ENCODE measurements around the gene BRD1. TPM values are rescaled to one million over a fixed set of nuclear protein-coding genes. Genes with fewer than 3 reads are reported as not detected.
A peak's percentile ranks its signal among the peaks of the same experiment; 100 is the strongest.
"Not testable (repeated sequence)": the region's sequence is repeated elsewhere in the genome, so short reads cannot be mapped to it uniquely, and the experiment has no call there.

The BRD1 gene
- polyA plus RNA-seq, 3 donors, result 31.0 to 33.1 (median 31.7) TPM

- no peak for DNase-seq (ENCODE audit: low read depth in 3 of 3, low spot score in 2 of 3)
Measured at GRCh38 chr22:49771266-49772065, 56.2 kb downstream of the BRD1 start.

- no peak for DNase-seq (ENCODE audit: low read depth in 3 of 3, low spot score in 2 of 3)
Measured at GRCh38 chr22:49770547-49771265, 57.0 kb downstream of the BRD1 start.

- no peak for DNase-seq (ENCODE audit: low read depth in 3 of 3, low spot score in 2 of 3)
Measured at GRCh38 chr22:49769691-49770546, 57.8 kb downstream of the BRD1 start.

- DNase-seq (ENCODE audit: low read depth in 3 of 3, low spot score in 2 of 3), result peak in 2 of 3 donors; percentile 17 to 35
Measured at GRCh38 chr22:49768951-49769690, 58.6 kb downstream of the BRD1 start.

GRCh38 chr22:49768077-49768910 is 59.4 kb downstream of the BRD1 start:
- DNase-seq (ENCODE audit: low read depth in 3 of 3, low spot score in 2 of 3), result no peak

DNA sequence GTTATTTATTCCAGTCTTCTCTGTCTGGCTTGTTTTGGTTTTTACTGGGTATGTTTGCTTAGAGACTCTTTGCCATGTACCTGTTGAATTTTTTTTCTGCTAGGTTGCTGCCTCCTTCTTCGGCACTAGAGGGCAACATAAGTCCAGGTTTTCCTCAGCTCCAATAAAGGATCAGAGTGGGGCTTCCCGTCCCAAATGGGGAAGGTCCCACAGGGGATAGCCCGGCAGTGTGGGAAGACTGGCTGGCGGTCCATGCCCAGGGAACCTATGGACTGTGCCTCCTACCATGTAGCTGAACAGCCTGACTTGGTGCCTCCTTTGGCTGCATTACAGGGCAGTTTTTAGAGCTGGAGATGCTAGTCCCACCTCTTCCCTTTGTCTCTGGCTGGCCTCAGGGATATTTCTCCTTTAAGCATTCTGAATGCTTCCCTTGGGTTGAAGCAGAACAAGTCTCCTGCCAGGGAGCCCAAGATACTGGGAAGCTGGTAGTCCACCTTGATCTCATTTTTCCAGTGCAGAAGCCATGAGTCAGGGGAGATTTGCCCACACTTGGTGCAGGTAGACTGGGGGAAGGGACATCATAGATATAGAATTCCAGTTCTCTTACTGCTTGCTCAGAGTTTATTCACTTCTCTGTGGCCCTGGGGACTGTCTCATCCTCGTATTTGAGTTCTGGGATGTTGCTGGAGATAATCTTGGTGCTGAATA is 60.2 kb downstream of the BRD1 start:
- no peak for DNase-seq (ENCODE audit: low read depth in 3 of 3, low spot score in 2 of 3)

DNA sequence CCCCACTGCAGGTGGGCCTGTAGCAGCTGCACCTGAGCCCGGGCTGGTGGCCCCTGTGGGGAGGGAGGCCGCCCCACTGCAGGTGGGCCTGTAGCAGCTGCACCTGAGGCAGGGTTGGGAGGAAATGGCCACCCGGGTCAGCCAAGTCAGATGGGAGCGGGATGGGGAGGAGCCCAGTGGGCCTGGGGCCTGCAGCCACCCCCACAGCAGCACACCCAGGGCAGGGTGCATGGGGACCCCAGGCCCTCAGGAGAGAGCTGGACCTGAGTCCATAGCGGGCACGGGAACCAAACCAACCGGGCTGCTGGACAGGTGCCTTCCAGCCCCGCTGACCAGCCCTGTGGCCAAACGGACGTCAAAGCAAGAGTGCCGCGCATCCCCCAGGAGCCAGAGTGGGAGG is 61.7 kb downstream of the BRD1 start:
- no peak for DNase-seq (ENCODE audit: low read depth in 3 of 3, low spot score in 2 of 3)

GRCh38 chr22:49765091-49765771 is 62.4 kb downstream of the BRD1 start:
- DNase-seq (ENCODE audit: low read depth in 3 of 3, low spot score in 2 of 3), result no peak

- DNase-seq (ENCODE audit: low read depth in 3 of 3, low spot score in 2 of 3), result no peak
Measured at GRCh38 chr22:49764127-49764581, 63.5 kb downstream of the BRD1 start.

DNA sequence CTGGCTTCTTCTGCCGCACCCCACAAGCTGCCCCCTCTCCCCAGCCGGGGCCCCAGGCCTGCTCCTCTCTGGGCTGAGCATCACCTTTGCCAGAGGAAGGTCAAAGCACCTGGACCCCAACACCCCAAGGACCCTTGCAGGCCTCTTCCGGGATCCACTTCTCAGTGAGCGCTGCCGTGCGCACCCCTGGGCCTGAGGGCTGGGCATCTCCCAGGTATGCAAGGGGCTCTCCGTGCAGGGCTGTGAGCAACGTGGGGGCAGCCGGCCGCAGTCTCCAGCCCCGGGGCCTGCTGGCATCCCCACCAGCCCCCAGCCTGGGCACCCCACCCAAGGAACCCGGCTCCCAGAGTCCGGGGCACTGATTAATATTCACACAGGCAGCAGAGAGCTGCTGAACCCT is 64.0 kb downstream of the BRD1 start:
- DNase-seq (ENCODE audit: low read depth in 3 of 3, low spot score in 2 of 3), result no peak

DNA sequence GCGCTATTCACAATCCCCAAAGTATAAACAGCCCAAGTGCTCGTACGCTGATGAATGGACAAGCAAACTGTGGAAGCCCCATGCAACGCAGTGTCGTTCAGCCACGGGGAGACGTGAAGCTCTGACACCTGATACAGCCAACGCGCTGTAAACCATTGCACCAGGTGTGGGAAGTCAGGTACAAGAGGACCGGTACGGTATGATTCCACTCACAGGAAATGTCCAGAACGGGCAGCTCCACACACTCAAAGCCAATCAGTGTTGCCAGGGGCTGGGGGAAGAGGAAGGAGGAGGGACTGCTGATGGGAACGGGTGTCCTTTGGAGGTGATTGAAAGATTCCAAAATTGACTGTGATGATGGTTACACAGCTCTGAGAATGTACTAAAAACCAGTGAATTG is 64.5 kb downstream of the BRD1 start:
- DNase-seq (ENCODE audit: low read depth in 3 of 3, low spot score in 2 of 3), result no peak

DNA sequence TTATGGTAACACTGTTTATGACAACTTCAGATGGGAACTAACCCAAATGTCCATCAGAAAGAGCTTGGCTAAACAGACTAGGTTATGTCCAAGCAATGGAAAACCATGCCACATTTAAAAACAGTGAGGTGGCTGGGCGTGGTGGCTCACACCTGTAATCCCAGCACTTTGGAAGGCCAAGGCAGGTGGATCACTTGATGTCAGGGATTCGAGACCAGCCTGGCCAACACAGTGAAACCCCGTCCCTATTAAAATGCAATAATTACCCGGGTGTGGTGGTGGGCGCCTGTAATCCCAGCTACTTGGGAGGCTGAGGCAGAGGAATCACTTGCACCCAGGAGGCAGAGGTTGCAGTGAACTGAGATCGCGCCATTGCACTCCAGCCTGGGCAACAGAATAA is 65.1 kb downstream of the BRD1 start:
- not testable (repeated sequence) for DNase-seq (ENCODE audit: low read depth in 3 of 3, low spot score in 2 of 3)

DNA sequence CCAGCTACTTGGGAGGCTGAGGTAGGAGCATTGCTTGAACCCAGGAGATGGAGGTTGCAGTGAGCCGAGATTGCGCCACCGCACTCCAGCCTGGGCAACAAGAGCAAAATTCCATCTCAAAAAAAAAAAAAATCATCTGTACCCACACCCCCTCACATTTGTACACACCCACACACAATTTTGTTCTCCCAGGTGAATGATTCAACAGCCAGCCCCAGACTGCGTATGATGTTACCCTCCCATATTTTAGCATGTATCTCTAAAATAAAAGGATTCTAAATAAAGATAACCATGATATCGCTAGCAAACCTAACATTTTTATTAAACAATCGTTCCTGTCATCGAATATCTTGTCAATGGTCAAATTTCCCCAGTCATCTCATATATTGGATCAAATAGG is 65.8 kb downstream of the BRD1 start:
- no peak for DNase-seq (ENCODE audit: low read depth in 3 of 3, low spot score in 2 of 3)

DNA sequence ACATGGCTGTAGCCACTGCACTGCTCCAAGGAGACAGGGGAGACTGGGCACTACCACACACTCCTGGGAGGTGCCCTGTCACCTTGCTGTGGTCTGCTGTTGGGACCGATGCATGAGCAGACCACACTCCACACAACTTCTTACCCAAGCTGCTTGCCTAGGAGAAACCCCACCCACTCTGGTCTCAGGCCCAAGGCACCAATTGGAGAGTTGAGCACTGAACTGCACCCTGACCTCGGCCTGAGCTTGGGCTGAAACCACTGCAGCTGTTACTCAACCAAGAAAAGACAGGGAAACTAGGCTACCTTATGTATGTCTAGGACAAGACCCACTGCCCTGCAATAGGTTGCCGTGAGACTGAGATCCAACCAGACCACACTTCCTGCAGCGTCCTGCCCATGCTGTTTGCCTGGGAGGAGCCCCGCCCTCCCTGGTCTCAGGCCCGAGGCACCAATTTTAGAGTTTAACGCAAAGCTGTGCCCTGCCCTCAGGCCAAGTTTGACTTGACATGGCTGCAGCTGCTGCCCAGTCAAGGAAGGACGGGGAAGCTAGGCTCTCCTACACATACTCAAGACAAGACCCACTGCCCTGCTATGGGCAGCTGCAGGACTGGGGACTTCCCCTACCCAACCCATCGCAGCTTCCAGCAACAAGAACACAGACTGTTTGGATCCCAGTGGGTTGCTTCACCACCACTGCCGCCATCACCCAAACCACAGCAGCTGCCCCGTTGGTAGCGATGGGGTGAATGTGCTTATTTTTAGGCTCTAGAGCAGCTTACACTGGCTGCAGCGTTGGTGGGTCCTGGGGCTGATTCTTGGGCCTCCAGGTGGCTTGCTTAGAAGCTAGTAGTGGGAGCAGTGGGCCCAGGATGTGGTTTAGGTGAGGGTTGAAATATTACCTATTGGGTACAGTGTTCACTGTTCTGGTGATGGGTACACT is 66.8 kb downstream of the BRD1 start:
- no peak for DNase-seq (ENCODE audit: low read depth in 3 of 3, low spot score in 2 of 3)

DNA sequence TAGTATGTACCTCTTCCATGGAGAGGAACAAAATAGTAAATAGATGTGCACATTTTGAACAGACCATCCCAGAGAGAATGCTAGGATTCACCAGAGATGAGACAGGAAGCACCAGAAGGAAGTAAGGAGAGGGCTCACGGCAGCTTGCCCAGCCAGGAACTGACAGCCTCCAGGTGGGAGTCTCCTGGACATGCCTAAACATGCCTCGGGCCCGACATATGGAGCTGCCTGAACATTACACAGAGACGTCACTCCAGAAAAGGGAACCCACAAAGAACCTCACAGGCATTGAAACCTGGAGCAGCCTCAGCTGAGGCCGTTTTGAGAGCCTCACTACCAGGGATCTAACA is 67.4 kb downstream of the BRD1 start:
- DNase-seq (ENCODE audit: low read depth in 3 of 3, low spot score in 2 of 3), result no peak

- no peak for DNase-seq (ENCODE audit: low read depth in 3 of 3, low spot score in 2 of 3)
Measured at GRCh38 chr22:49756676-49757075, 71.0 kb downstream of the BRD1 start.

- no peak for DNase-seq (ENCODE audit: low read depth in 3 of 3, low spot score in 2 of 3)
Measured at GRCh38 chr22:49756201-49756600, 71.5 kb downstream of the BRD1 start.
